Ishikawa (cell line): ENCODE results near the gene PDCD4.

Experiments
- CEBPB ChIP-seq: IDR thresholded peaks from 2 replicates; pipeline ENCODE4 v1.6.1; 2012
- EP300 ChIP-seq: IDR thresholded peaks from 2 replicates; pipeline ENCODE4 v1.6.1; 2012; ENCODE audit warnings: borderline replicate concordance
- REST ChIP-seq: IDR thresholded peaks from 2 replicates; pipeline ENCODE4 v1.6.1; 2012; ENCODE audit warnings: low read depth, mild to moderate bottlenecking
- YY1 ChIP-seq: IDR thresholded peaks from 2 replicates; pipeline ENCODE4 v1.6.1; 2012; ENCODE audit warnings: low read depth

GRCh38 chr10:110857265-110858171, 14.2 kb upstream of the PDCD4 start:
- TF ChIP-seq CEBPB (no peak), EP300 (no peak), YY1 (no peak), REST (no peak)
